Activated T-cell treated with anti-CD3 and anti-CD28 coated beads for 4 hours (primary cell): ENCODE data around the gene LGI4.
"Not testable (repeated sequence)": the region's sequence is repeated elsewhere in the genome, so short reads cannot be mapped to it uniquely, and the experiment has no call there.

ENCODE experiments used
- DNase-seq: peaks from one replicate; pipeline ENCODE4 v3.0.0-alpha.2; 2020

LGI4 gene

GRCh38 chr19:35140962-35141836, 6.3 kb upstream of the LGI4 start:
- DNase-seq, result peak; percentile 98

- no peak for DNase-seq
These were observed 5.5 kb upstream of the LGI4 start for GRCh38 chr19:35140207-35140961.

- no peak for DNase-seq
These were observed 3.5 kb upstream of the LGI4 start, which contains the start of gene FXYD1 for GRCh38 chr19:35138305-35138892. Gene FXYD1, plus strand, starts transcription at chr19:35138824. Its CDS starts 1,256 bp downstream, at chr19:35140080.

GRCh38 chr19:35136977-35137702, 2.3 kb upstream of the LGI4 start:
- no peak for DNase-seq

GRCh38 chr19:35136231-35136630, 1.4 kb upstream of the LGI4 start:
- no peak for DNase-seq

GRCh38 chr19:35135389-35135909, 590 bp upstream of the LGI4 start:
- DNase-seq, result peak; percentile 54

GRCh38 chr19:35133826-35134225, 1.0 kb downstream of the LGI4 start:
- no peak for DNase-seq

- no peak for DNase-seq
These were observed 2.6 kb downstream of the LGI4 start for GRCh38 chr19:35132254-35132653.

- no peak for DNase-seq
These were observed 3.8 kb downstream of the LGI4 start for GRCh38 chr19:35130761-35131720.

- not testable (repeated sequence) for DNase-seq
These were observed 5.1 kb downstream of the LGI4 start for GRCh38 chr19:35129724-35130274.

- DNase-seq, result no peak
These were observed 6.3 kb downstream of the LGI4 start for GRCh38 chr19:35128398-35129057.

- no peak for DNase-seq
These were observed 7.0 kb downstream of the LGI4 start for GRCh38 chr19:35127871-35128270.

- DNase-seq, result no peak
These were observed 8.3 kb downstream of the LGI4 start for GRCh38 chr19:35126624-35126959.

GRCh38 chr19:35125749-35126623, 8.9 kb downstream of the LGI4 start:
- no peak for DNase-seq

- DNase-seq, result no peak
These were observed 9.6 kb downstream of the LGI4 start for GRCh38 chr19:35125270-35125717.

- DNase-seq, result peak; percentile 76
These were observed 10.5 kb downstream of the LGI4 start for GRCh38 chr19:35124098-35125060.

- DNase-seq, result no peak
These were observed 11.3 kb downstream of the LGI4 start for GRCh38 chr19:35123573-35123972.
